ENCODE results near the gene C1orf159. TPM values are rescaled to one million over a fixed set of nuclear protein-coding genes. Genes with fewer than 3 reads are reported as not detected.

C1orf159 gene
- total and polyA plus RNA-seq, 4 donors: 9.5 to 19.2 (median 13.3) TPM

DNA sequence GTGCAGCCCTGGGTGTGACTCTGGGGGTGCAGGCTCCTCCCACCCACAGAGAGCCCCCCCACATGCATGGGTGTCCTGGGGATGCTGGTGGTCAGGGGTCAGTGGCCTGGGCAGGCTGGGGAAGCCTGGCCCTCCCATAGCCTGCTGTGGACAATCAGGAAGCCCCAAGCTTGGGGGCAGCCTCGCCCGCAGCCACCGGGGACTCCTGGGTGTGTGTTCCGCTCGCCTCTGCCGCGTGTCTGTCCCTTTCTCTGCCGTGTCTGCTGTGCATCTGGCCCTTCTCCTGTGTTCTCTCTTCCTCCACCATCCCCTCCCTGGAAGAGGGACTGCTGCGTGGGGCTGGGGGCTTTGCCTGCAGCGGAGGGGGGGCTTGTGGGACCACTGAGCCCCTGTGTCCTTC, 73.1 kb downstream of the C1orf159 start:
- Histone ChIP-seq H3K9ac (ENCODE audit: insufficient read depth in 1 of 2, low read length in 2 of 2) (no peak overlapping the region), H3K27ac (ENCODE audit: low read depth in 1 of 2, low read length in 1 of 2) (no peak overlapping the region), H3K9me3 (ENCODE audit: control insufficient read depth in 4 of 4, insufficient read depth in 3 of 4, low read length in 3 of 4) (peaks cover 0 to 3% (median 0%) of the 10 kb centered on the region in 4 donors), H3K4me3 (no peak overlapping the region), H3K27me3 (ENCODE audit: control insufficient read depth in 3 of 3, insufficient read depth in 3 of 3, low read length in 2 of 3) (peaks cover 0 to 9% (median 3%) of the 10 kb centered on the region in 3 donors), H3K4me1 (ENCODE audit: control insufficient read depth in 5 of 5, insufficient read depth in 5 of 5, low read length in 5 of 5) (peaks cover 0 to 11% (median 6%) of the 10 kb centered on the region in 5 donors), H3K36me3 (ENCODE audit: control insufficient read depth in 4 of 4, insufficient read depth in 4 of 4, low read length in 4 of 4) (peaks cover 0 to 51% (median 7%) of the 10 kb centered on the region in 4 donors)
- 92 to 93% methylated on average over 10 of the region's 10 CpGs for WGBS, 2 donors
- no peak for TF ChIP-seq CTCF (IDR thresholded peaks at IDR 0.05; ENCODE audit: control extremely low read depth, extremely low read depth)
- ATAC-seq (ENCODE audit: insufficient read depth, low FRiP score) (no peak), DNase-seq (no peak)

- 93 to 94% methylated on average over 23 to 25 of the region's 25 CpGs for WGBS, 2 donors
- Histone ChIP-seq H3K9me3 (ENCODE audit: control insufficient read depth in 4 of 4, insufficient read depth in 3 of 4, low read length in 3 of 4) (peaks cover 0 to 6% (median 0%) of the 10 kb centered on the region in 4 donors), H3K27ac (ENCODE audit: low read depth in 1 of 2, low read length in 1 of 2) (no peak overlapping the region), H3K36me3 (ENCODE audit: control insufficient read depth in 4 of 4, insufficient read depth in 4 of 4, low read length in 4 of 4) (peaks cover 0 to 42% (median 6%) of the 10 kb centered on the region in 4 donors), H3K27me3 (ENCODE audit: control insufficient read depth in 3 of 3, insufficient read depth in 3 of 3, low read length in 2 of 3) (peaks cover 0 to 9% (median 6%) of the 10 kb centered on the region in 3 donors), H3K9ac (ENCODE audit: insufficient read depth in 1 of 2, low read length in 2 of 2) (no peak overlapping the region), H3K4me1 (ENCODE audit: control insufficient read depth in 5 of 5, insufficient read depth in 5 of 5, low read length in 5 of 5) (peaks cover 0 to 11% (median 6%) of the 10 kb centered on the region in 5 donors), H3K4me3 (no peak overlapping the region)
- DNase-seq (no peak), ATAC-seq (ENCODE audit: insufficient read depth, low FRiP score) (no peak)
- no peak for TF ChIP-seq CTCF (IDR thresholded peaks at IDR 0.05; ENCODE audit: control extremely low read depth, extremely low read depth)
These were observed 74.0 kb downstream of the C1orf159 start for GRCh38 chr1:1041873-1042272.

DNA sequence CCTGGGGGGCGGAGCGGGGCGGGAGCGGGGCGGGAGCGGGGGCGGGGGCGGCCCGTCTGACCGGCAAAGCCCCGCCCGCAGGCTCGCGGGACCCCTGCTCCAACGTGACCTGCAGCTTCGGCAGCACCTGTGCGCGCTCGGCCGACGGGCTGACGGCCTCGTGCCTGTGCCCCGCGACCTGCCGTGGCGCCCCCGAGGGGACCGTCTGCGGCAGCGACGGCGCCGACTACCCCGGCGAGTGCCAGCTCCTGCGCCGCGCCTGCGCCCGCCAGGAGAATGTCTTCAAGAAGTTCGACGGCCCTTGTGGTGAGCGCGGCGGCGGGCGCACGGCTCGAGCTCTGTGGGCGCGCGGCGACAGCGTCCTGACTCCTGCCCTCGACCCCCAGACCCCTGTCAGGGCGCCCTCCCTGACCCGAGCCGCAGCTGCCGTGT, 74.8 kb downstream of the C1orf159 start:
- peaks cover 0 to 34% (median 5%) of the 10 kb centered on the region in 4 donors for H3K36me3 ChIP-seq (ENCODE audit: control insufficient read depth in 4 of 4, insufficient read depth in 4 of 4, low read length in 4 of 4)
- no peak for ATAC-seq (ENCODE audit: insufficient read depth, low FRiP score)
- 64 to 67% methylated on average over 37 to 55 of the region's 60 CpGs for WGBS, 2 donors
- no peak overlapping the region for H3K4me3 ChIP-seq
- no peak overlapping the region for H3K27ac ChIP-seq (ENCODE audit: low read depth in 1 of 2, low read length in 1 of 2)
- TF ChIP-seq CTCF (IDR thresholded peaks at IDR 0.05; ENCODE audit: control extremely low read depth, extremely low read depth): no peak
- peaks cover 0 to 6% (median 0%) of the 10 kb centered on the region in 4 donors for H3K9me3 ChIP-seq (ENCODE audit: control insufficient read depth in 4 of 4, insufficient read depth in 3 of 4, low read length in 3 of 4)
- DNase-seq: no peak
- peaks cover 0 to 9% (median 6%) of the 10 kb centered on the region in 3 donors for H3K27me3 ChIP-seq (ENCODE audit: control insufficient read depth in 3 of 3, insufficient read depth in 3 of 3, low read length in 2 of 3)
- H3K9ac ChIP-seq (ENCODE audit: insufficient read depth in 1 of 2, low read length in 2 of 2): no peak overlapping the region
- H3K4me1 ChIP-seq (ENCODE audit: control insufficient read depth in 5 of 5, insufficient read depth in 5 of 5, low read length in 5 of 5): peaks cover 0 to 11% (median 6%) of the 10 kb centered on the region in 5 donors
